Tibial nerve (tissue), 4 donors: ENCODE measurements around the gene MPC2. TPM values are rescaled to one million over a fixed set of nuclear protein-coding genes. Genes with fewer than 3 reads are reported as not detected.
"Not testable (repeated sequence)": the region's sequence is repeated elsewhere in the genome, so short reads cannot be mapped to it uniquely, and the experiment has no call there.

Experiments
- DNase-seq, 2 donors: peaks; one replicate each; pipeline ENCODE4 v3.0.0-alpha.2; 2019; ENCODE audit warnings: low spot score in 2 of 2
- H3K27ac ChIP-seq, 4 donors: fragments of 200-600 bp; sonication (generic) in 3 of 4; one replicate each; pipeline ENCODE4 v1.5.1; 2017 to 2019; ENCODE audit warnings: mild to moderate bottlenecking in 1 of 4
- H3K27me3 ChIP-seq, 2 donors: fragments of 200-600 bp; sonication (generic) in 1 of 2; one replicate each; pipeline versions ENCODE4 v1.5.1 to v1.6.0; 2017 to 2019
- H3K36me3 ChIP-seq, 3 donors: fragments of 200-600 bp; sonication (generic); one replicate each; pipeline ENCODE4 v1.5.1; 2018 to 2019
- H3K4me1 ChIP-seq, 4 donors: fragments of 200-600 bp; sonication (generic) in 3 of 4; one replicate each; pipeline ENCODE4 v1.5.1; 2017 to 2019
- H3K4me3 ChIP-seq, 4 donors: fragments of 200-600 bp; sonication (generic) in 3 of 4; one replicate each; pipeline ENCODE4 v1.5.1; 2017 to 2019; ENCODE audit warnings: mild to moderate bottlenecking in 1 of 4, moderate library complexity in 1 of 4
- H3K9me3 ChIP-seq, 4 donors: fragments of 200-600 bp; sonication (generic) in 3 of 4; one replicate each; pipeline ENCODE4 v1.5.1; 2017 to 2019
- EP300 ChIP-seq, 2 donors: sonication (generic); formaldehyde crosslinking; IDR thresholded peaks; one replicate each; pipeline ENCODE4 v1.6.1; 2017; ENCODE audit warnings: antibody characterized with exemption in 2 of 2, mild to moderate bottlenecking in 1 of 2
- POLR2A ChIP-seq, 2 donors: fragments of 450-650 bp; IDR thresholded peaks; one replicate each; pipeline ENCODE4 v1.6.1; 2017; ENCODE audit warnings: antibody characterized with exemption in 2 of 2, mild to moderate bottlenecking in 2 of 2, moderate library complexity in 2 of 2
- WGBS, 2 donors: methylation state at CpG; one replicate each; pipeline ENCODE4 v1.1.5; 2018; 5-methylcytosine and 5-hydroxymethylcytosine counted together
- total RNA-seq, 4 donors: library from RNA; depleted of rRNA; stranded (reverse); fragments of >200 nt; gene quantifications; one replicate each; pipeline ENCODE4 v1.1.0, GENCODE V29; 2016
- TF ChIP-seq, protein P1 (sequence below), 5 experiments: fragments of 200-600 bp in 3 of 5; fragments of 450-650 bp in 2 of 5; sonication (generic) in 3 of 5; IDR thresholded peaks; one replicate each; pipeline ENCODE4 v1.5.1; 2016 to 2019; ENCODE audit warnings: antibody characterized with exemption in 5 of 5, mild to moderate bottlenecking in 3 of 5, moderate library complexity in 2 of 5

MPC2 gene
- total RNA-seq, 4 donors from 2014 or later: 16.1 to 22.4 (median 19.1) TPM

DNA sequence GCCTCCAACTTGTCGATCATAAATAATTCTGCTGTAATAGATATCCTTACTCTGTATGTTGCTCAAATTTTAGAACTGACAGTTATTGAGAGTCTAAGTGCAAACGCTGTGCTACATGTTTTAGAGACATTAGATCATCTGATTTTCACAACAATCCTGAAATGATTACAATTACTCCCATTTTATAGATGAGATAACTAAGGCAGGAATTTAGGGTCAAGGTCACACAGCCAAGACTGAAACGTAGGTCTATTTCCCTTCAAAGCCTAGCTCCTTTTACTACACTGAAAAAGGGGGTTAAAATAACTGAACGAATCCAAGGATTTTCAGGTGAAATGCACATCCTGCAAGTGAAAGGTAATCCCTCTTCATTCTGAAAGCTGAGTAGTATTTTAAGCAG lies 3.1 kb downstream of the MPC2 start:
- no peaks in the 10 kb centered on the region for H3K27me3 ChIP-seq
- H3K27ac ChIP-seq: peak overlapping the region in 2 of 4 donors; percentile 94 to 99
- peaks cover 0 to 40% (median 19%) of the 10 kb centered on the region in 4 donors for H3K4me1 ChIP-seq
- H3K9me3 ChIP-seq: no peaks in the 10 kb centered on the region
- H3K36me3 ChIP-seq: no peaks in the 10 kb centered on the region
- TF ChIP-seq EP300 (IDR thresholded peaks at IDR 0.05): no peak
- TF ChIP-seq, protein P1, sequence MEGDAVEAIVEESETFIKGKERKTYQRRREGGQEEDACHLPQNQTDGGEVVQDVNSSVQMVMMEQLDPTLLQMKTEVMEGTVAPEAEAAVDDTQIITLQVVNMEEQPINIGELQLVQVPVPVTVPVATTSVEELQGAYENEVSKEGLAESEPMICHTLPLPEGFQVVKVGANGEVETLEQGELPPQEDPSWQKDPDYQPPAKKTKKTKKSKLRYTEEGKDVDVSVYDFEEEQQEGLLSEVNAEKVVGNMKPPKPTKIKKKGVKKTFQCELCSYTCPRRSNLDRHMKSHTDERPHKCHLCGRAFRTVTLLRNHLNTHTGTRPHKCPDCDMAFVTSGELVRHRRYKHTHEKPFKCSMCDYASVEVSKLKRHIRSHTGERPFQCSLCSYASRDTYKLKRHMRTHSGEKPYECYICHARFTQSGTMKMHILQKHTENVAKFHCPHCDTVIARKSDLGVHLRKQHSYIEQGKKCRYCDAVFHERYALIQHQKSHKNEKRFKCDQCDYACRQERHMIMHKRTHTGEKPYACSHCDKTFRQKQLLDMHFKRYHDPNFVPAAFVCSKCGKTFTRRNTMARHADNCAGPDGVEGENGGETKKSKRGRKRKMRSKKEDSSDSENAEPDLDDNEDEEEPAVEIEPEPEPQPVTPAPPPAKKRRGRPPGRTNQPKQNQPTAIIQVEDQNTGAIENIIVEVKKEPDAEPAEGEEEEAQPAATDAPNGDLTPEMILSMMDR (IDR thresholded peaks at IDR 0.05): no peak
- TF ChIP-seq POLR2A (IDR thresholded peaks at IDR 0.05): no peak
- H3K4me3 ChIP-seq: no peak overlapping the region
- WGBS, 2 donors: 53 to 58% methylated on average over 4 of the region's 4 CpGs
- no peak for DNase-seq

DNA sequence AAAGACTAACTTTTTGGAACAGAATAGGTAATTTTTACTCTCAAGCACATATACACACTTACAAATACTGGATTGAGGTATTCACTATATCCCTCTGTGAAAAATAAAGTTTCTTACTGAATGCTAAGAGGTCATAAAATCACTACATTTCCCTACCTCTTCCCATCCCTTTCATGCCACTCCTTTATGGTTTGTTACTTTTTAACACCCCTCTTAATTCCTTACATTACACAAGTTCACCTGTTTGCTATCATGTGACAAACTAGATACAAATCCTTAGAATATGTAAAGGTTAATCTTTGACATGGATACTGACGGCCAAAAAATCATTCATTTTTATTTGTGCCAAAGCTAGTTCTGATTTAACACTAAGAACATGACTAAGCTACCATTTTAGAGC lies 7.1 kb downstream of the MPC2 start:
- no peak overlapping the region for H3K4me3 ChIP-seq
- WGBS, 2 donors: 65 to 70% methylated on average over 1 of the region's 1 CpG
- no peak for DNase-seq
- no peaks in the 10 kb centered on the region for H3K27me3 ChIP-seq
- no peaks in the 10 kb centered on the region for H3K9me3 ChIP-seq
- H3K4me1 ChIP-seq: peaks cover 0 to 37% (median 13%) of the 10 kb centered on the region in 4 donors
- H3K36me3 ChIP-seq: no peaks in the 10 kb centered on the region
- no peak for TF ChIP-seq EP300 (IDR thresholded peaks at IDR 0.05)
- TF ChIP-seq, protein P1 (IDR thresholded peaks at IDR 0.05): no peak
- no peak for TF ChIP-seq POLR2A (IDR thresholded peaks at IDR 0.05)
- no peak overlapping the region for H3K27ac ChIP-seq

DNA sequence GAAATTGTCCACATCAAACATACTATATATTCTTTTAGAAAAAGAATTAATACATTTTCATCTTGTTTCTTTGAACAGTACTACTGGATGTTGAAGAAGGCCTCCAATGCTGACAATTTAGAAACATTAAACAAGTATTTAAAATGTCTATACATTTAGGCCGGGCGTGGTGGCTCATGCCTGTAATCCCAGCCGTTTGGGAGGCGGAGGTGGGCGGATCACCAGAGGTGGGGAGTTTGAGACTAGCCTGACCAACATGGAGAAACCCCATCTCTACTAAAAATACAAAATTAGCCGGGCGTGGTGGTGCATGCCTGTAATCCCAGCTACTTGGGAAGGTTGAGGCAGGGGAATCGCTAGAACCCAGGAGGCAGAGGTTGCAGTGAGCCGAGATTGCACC lies 8.0 kb downstream of the MPC2 start:
- H3K4me1 ChIP-seq: peaks cover 0 to 29% (median 9%) of the 10 kb centered on the region in 4 donors
- not testable (repeated sequence) for H3K4me3 ChIP-seq, H3K27ac ChIP-seq, DNase-seq, H3K9me3 ChIP-seq, H3K36me3 ChIP-seq, H3K27me3 ChIP-seq
- 93 to 94% methylated on average over 9 of the region's 9 CpGs for WGBS, 2 donors

DNA sequence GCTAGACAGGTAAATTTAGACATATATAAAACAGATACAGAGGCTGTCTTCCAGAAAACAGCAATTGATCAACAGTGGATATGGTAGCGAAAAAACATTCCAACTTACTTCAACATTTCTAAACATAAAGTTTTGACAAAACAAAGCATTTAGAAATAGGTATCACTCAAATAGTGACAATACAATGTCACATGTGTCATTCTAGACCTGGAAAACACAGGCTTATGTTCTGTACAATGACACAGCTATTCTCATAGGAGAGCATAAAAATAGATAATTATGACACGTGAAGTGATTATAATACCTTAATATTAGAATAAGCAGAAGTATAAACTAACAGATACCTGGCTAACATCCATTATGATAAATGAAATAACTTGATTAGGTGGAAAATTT lies 8.4 kb downstream of the MPC2 start:
- whole genome bisulfite sequencing, 2 donors: 89 to 92% methylated on average over 2 of the region's 2 CpGs

DNA sequence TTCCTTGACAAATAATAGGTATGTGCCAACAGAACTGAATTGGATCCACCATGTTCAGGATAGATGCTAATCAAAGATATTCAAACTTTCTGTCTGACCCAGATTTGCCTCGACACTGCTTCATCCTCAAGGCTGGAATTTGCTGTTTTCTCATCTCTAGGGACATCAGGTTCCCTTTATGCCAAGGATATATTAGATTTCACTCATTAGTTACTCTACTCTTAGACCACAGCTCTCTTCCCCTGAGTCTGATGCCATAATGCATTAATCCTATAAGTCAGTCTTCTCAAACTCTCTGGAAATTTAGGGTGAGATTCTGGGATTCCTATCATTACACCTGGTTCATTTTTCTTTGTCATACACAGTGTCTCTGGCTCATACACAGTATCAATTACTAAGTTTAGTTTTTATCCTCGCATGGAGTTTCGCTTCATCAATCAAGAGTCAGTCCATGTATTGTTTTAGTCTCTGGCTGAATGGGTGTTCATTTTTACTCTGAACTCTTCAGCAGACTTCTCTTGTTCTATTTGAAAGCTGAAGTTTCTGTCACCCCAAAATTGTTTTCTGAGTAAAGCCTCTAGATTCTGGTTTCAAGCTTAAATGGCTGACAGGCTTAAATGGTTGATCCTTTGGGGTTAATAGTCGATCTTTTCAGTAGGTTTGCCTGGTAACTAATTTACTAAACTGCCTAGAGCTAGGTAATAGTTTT lies 9.7 kb downstream of the MPC2 start:
- TF ChIP-seq, protein P1 (IDR thresholded peaks at IDR 0.05): no peak
- TF ChIP-seq POLR2A (IDR thresholded peaks at IDR 0.05) (no peak), EP300 (IDR thresholded peaks at IDR 0.05) (no peak)
- Histone ChIP-seq H3K4me1 (peaks cover 0 to 17% (median under 1%) of the 10 kb centered on the region in 4 donors), H3K36me3 (no peaks in the 10 kb centered on the region), H3K9me3 (no peaks in the 10 kb centered on the region), H3K4me3 (no peak overlapping the region), H3K27ac (no peak overlapping the region), H3K27me3 (no peaks in the 10 kb centered on the region)
- WGBS, 2 donors: 79 to 80% methylated on average over 4 of the region's 4 CpGs
- DNase-seq: no peak

More for the DNA sequence above, 8.4 kb downstream of the MPC2 start:
- H3K27me3 ChIP-seq: no peaks in the 10 kb centered on the region
- H3K9me3 ChIP-seq: no peaks in the 10 kb centered on the region
- DNase-seq: no peak
- TF ChIP-seq, protein P1 (IDR thresholded peaks at IDR 0.05): no peak
- no peak for TF ChIP-seq EP300 (IDR thresholded peaks at IDR 0.05)
- no peaks in the 10 kb centered on the region for H3K36me3 ChIP-seq
- peaks cover 0 to 25% (median 7%) of the 10 kb centered on the region in 4 donors for H3K4me1 ChIP-seq
- no peak overlapping the region for H3K4me3 ChIP-seq
- H3K27ac ChIP-seq: no peak overlapping the region
